ENCODE results near the gene LCN10. TPM values are rescaled to one million over a fixed set of nuclear protein-coding genes. Genes with fewer than 3 reads are reported as not detected.

LCN10 gene
- total and polyA plus RNA-seq, 2 experiments from 2014 or later, result not detected

DNA sequence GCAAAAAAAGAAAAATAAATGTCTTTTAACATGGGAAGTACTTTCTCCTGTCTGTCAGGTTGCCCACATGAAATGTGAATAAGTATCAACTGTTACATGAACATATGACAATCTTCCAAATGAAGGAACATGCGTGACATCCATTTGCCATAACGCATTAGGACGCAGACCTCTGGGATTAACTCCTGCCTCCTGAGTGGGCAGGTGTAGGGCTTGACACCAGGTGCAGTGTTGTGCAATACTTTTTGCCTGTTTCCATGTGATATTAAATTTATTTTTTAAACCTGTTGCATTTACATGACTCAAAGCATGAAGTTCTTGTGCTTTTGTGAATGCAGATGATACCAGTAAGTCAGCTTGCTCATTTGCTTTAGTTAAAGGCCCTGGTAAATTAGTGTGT, 39.7 kb upstream of the LCN10 start:
- TF ChIP-seq EZH2phosphoT487 (IDR thresholded peaks at IDR 0.05; ENCODE audit: insufficient read depth, low read depth), result no peak
- no peak for TF ChIP-seq EZH2 (IDR thresholded peaks at IDR 0.05; ENCODE audit: insufficient read depth, poor library complexity, severe bottlenecking)
- Histone ChIP-seq H4K20me1 (ENCODE audit: insufficient read depth) (no peaks in the 10 kb centered on the region), H3K27ac (no peak overlapping the region), H2AFZ (no peak overlapping the region), H3K4me3 (no peak overlapping the region), H3F3A (ENCODE audit: insufficient read depth) (no peaks in the 10 kb centered on the region), H3K27me3 (replicated peaks; ENCODE audit: insufficient read depth) (peaks cover 20% of the 10 kb centered on the region), H3K4me1 (ENCODE audit: insufficient read depth) (no peaks in the 10 kb centered on the region), H3K4me2 (ENCODE audit: unreplicated experiment) (no peak overlapping the region), H3K9ac (no peak overlapping the region), H3K9me3 (ENCODE audit: low read depth) (no peaks in the 10 kb centered on the region), H3K9me2 (ENCODE audit: insufficient read depth) (no peaks in the 10 kb centered on the region), H3K36me3 (ENCODE audit: low read depth) (no peaks in the 10 kb centered on the region), H3K79me2 (ENCODE audit: insufficient read depth) (no peaks in the 10 kb centered on the region)
- 76 to 79% methylated on average over 3 of the region's 3 CpGs for WGBS, 2 experiments (ENCODE audit: low coverage in 1 of 2, low lambda C conversion rate in 2 of 2, missing lambda C conversion rate in 2 of 2)
- no peak for DNase-seq
- in situ Hi-C loops (cut with MboI), result no loop called here

GRCh38 chr9:136779808-136780207, 37.1 kb upstream of the LCN10 start:
- Histone ChIP-seq H3K9me2 (ENCODE audit: insufficient read depth) (no peaks in the 10 kb centered on the region), H2AFZ (no peak overlapping the region), H4K20me1 (ENCODE audit: insufficient read depth) (no peaks in the 10 kb centered on the region), H3K4me2 (ENCODE audit: unreplicated experiment) (no peak overlapping the region), H3K27ac (no peak overlapping the region), H3K36me3 (ENCODE audit: low read depth) (no peaks in the 10 kb centered on the region), H3K79me2 (ENCODE audit: insufficient read depth) (no peaks in the 10 kb centered on the region), H3K4me3 (no peak overlapping the region), H3K9ac (no peak overlapping the region), H3F3A (ENCODE audit: insufficient read depth) (no peaks in the 10 kb centered on the region), H3K9me3 (ENCODE audit: low read depth) (no peaks in the 10 kb centered on the region), H3K27me3 (replicated peaks; ENCODE audit: insufficient read depth) (peaks cover 20% of the 10 kb centered on the region), H3K4me1 (ENCODE audit: insufficient read depth) (no peaks in the 10 kb centered on the region)
- TF ChIP-seq EZH2 (IDR thresholded peaks at IDR 0.05; ENCODE audit: insufficient read depth, poor library complexity, severe bottlenecking) (no peak), EZH2phosphoT487 (IDR thresholded peaks at IDR 0.05; ENCODE audit: insufficient read depth, low read depth) (no peak)
- DNase-seq, result peak; percentile 30
- in situ Hi-C loops (cut with MboI), result loop anchor here (10.0 kb wide), 1 partner anchor 255 kb away; the partner anchor contains the start of gene FUT7
- WGBS, 2 experiments (ENCODE audit: low coverage in 1 of 2, low lambda C conversion rate in 2 of 2, missing lambda C conversion rate in 2 of 2), result 57 to 63% methylated on average over 5 of the region's 5 CpGs

- Histone ChIP-seq H2AFZ (no peak overlapping the region), H3K9me2 (ENCODE audit: insufficient read depth) (no peaks in the 10 kb centered on the region), H3K4me3 (no peak overlapping the region), H4K20me1 (ENCODE audit: insufficient read depth) (no peaks in the 10 kb centered on the region), H3K9me3 (ENCODE audit: low read depth) (no peaks in the 10 kb centered on the region), H3K9ac (no peak overlapping the region), H3K4me2 (ENCODE audit: unreplicated experiment) (no peak overlapping the region), H3F3A (ENCODE audit: insufficient read depth) (no peaks in the 10 kb centered on the region), H3K79me2 (ENCODE audit: insufficient read depth) (no peaks in the 10 kb centered on the region), H3K36me3 (ENCODE audit: low read depth) (no peaks in the 10 kb centered on the region), H3K27me3 (replicated peaks; ENCODE audit: insufficient read depth) (peaks cover 20% of the 10 kb centered on the region), H3K27ac (no peak overlapping the region), H3K4me1 (ENCODE audit: insufficient read depth) (no peaks in the 10 kb centered on the region)
- WGBS, 2 experiments (ENCODE audit: low coverage in 1 of 2, low lambda C conversion rate in 2 of 2, missing lambda C conversion rate in 2 of 2), result 63 to 72% methylated on average over 14 of the region's 14 CpGs
- in situ Hi-C loops (cut with MboI), result loop anchor here (10.0 kb wide), 1 partner anchor 257 kb away; the partner anchor contains the start of gene FUT7
- TF ChIP-seq EZH2phosphoT487 (IDR thresholded peaks at IDR 0.05; ENCODE audit: insufficient read depth, low read depth) (no peak), EZH2 (IDR thresholded peaks at IDR 0.05; ENCODE audit: insufficient read depth, poor library complexity, severe bottlenecking) (no peak)
- no peak for DNase-seq
These were observed 34.6 kb upstream of the LCN10 start for GRCh38 chr9:136777359-136777758.

DNA sequence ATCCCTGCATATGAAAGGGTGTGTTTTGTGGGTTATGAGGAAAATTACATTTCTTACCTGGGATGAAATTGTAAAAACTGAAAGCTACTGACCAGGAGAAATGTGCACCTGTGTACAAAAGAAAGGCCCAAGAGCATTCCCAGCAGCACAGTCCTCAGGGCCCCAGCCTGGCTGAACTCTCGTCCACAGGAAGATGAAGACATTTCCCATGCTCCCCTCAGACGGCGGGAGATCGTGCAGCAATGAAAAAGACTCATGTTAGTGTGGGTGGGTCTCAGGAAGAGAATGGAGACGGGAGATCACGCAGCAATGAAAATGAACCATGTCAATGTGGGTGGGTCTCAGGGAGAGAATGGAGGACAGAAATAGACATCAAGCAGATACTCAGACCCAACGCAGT, 34.2 kb upstream of the LCN10 start:
- Histone ChIP-seq H3K4me2 (ENCODE audit: unreplicated experiment) (no peak overlapping the region), H3K36me3 (ENCODE audit: low read depth) (no peaks in the 10 kb centered on the region), H3K9ac (no peak overlapping the region), H2AFZ (no peak overlapping the region), H3K4me3 (no peak overlapping the region), H3K4me1 (ENCODE audit: insufficient read depth) (no peaks in the 10 kb centered on the region), H3K27ac (no peak overlapping the region), H3F3A (ENCODE audit: insufficient read depth) (no peaks in the 10 kb centered on the region), H4K20me1 (ENCODE audit: insufficient read depth) (no peaks in the 10 kb centered on the region), H3K9me2 (ENCODE audit: insufficient read depth) (no peaks in the 10 kb centered on the region), H3K9me3 (ENCODE audit: low read depth) (no peaks in the 10 kb centered on the region), H3K27me3 (replicated peaks; ENCODE audit: insufficient read depth) (peaks cover 20% of the 10 kb centered on the region), H3K79me2 (ENCODE audit: insufficient read depth) (no peaks in the 10 kb centered on the region)
- no peak for DNase-seq
- in situ Hi-C loops (cut with MboI), result loop anchor here (10.0 kb wide), 1 partner anchor 258 kb away; the partner anchor contains the start of gene FUT7
- 38 to 46% methylated on average over 7 of the region's 7 CpGs for WGBS, 2 experiments (ENCODE audit: low coverage in 1 of 2, low lambda C conversion rate in 2 of 2, missing lambda C conversion rate in 2 of 2)
- TF ChIP-seq EZH2 (IDR thresholded peaks at IDR 0.05; ENCODE audit: insufficient read depth, poor library complexity, severe bottlenecking), result no peak
- no peak for TF ChIP-seq EZH2phosphoT487 (IDR thresholded peaks at IDR 0.05; ENCODE audit: insufficient read depth, low read depth)

DNA sequence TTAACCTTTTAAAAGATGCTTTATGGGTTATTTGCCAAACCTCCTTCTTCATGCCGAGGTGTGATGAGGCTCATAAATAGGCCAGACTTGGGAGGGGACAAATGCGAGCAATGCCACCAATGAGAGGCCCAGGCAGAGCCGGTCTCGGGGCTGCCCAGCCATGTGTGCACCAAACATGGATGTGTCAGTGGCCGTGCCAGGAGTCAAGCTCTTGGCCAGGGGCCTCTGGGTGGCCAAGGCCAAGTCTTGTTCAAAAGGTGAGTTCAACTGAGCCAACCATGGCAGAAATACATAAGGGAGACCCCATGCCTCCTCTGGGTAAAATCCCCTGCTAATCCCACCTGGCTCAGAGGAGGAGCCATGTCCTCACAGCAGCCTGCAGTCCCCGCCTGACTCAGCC, 32.5 kb upstream of the LCN10 start:
- Histone ChIP-seq H3K4me3 (no peak overlapping the region), H3K36me3 (ENCODE audit: low read depth) (no peaks in the 10 kb centered on the region), H3K4me1 (ENCODE audit: insufficient read depth) (no peaks in the 10 kb centered on the region), H3K79me2 (ENCODE audit: insufficient read depth) (no peaks in the 10 kb centered on the region), H3F3A (ENCODE audit: insufficient read depth) (no peaks in the 10 kb centered on the region), H3K4me2 (ENCODE audit: unreplicated experiment) (no peak overlapping the region), H2AFZ (no peak overlapping the region), H4K20me1 (ENCODE audit: insufficient read depth) (no peaks in the 10 kb centered on the region), H3K9me3 (ENCODE audit: low read depth) (no peaks in the 10 kb centered on the region), H3K27me3 (replicated peaks; ENCODE audit: insufficient read depth) (peaks cover 20% of the 10 kb centered on the region), H3K9me2 (ENCODE audit: insufficient read depth) (no peaks in the 10 kb centered on the region), H3K27ac (no peak overlapping the region), H3K9ac (no peak overlapping the region)
- WGBS, 2 experiments (ENCODE audit: low coverage in 1 of 2, low lambda C conversion rate in 2 of 2, missing lambda C conversion rate in 2 of 2), result 70 to 72% methylated on average over 6 of the region's 6 CpGs
- TF ChIP-seq EZH2phosphoT487 (IDR thresholded peaks at IDR 0.05; ENCODE audit: insufficient read depth, low read depth) (no peak), EZH2 (IDR thresholded peaks at IDR 0.05; ENCODE audit: insufficient read depth, poor library complexity, severe bottlenecking) (no peak)
- in situ Hi-C loops (cut with MboI), result loop anchor here (10.0 kb wide), 1 partner anchor 260 kb away; the partner anchor contains the start of gene FUT7
- no peak for DNase-seq
